ENCODE data around the gene BSG. TPM values are rescaled to one million over a fixed set of nuclear protein-coding genes. Genes with fewer than 3 reads are reported as not detected.
"Not testable (repeated sequence)": the region's sequence is repeated elsewhere in the genome, so short reads cannot be mapped to it uniquely, and the experiment has no call there.

The BSG gene
- total and polyA plus RNA-seq, 8 donors: 259 to 457 (median 328) TPM

DNA sequence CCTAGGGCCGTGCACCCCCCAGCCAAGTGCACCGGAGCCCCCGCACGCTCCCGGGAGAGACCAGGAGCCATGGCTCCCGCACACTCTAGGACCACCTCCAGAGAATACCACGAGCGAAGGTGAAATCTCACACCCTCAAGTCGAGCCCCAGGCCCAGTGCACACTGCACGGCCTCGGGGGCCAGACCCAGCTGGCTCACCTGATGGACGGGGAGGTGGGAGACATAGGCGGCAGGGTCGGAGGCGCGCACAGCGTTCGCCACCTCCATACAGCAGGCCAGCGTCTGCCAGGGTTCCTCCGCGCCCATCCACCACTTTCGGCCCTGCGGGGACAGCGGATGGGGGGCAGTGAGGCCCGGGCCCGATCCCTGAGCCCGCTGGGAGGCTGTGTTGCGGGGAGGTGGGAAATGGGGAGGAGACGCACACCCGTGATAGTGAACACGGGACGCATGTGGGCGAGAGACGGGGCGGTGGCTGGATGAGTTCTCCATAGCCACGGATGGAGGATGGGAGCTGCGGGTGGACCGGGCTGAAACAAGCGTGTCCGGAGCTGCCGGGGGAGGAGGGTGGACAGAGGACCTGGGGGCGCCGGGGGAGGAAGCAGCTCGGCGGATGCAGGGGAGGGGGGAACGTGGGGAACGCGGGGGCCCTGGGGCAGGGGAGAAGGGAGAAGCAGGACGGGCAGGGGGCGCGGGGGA lies 47.9 kb downstream of the BSG start:
- ATAC-seq (no peak), DNase-seq (peak in 1 of 4 donors; percentile 70)
- intact Hi-C loops (cut with DNase I): no loop called here
- no peaks in the 10 kb centered on the region for H3K9me3 ChIP-seq
- H3K4me3 ChIP-seq: no peak overlapping the region
- no peak overlapping the region for H3K27ac ChIP-seq
- H3K4me1 ChIP-seq: peaks cover 0 to 4% of the 10 kb centered on the region in 2 donors
- TF ChIP-seq, protein P1, sequence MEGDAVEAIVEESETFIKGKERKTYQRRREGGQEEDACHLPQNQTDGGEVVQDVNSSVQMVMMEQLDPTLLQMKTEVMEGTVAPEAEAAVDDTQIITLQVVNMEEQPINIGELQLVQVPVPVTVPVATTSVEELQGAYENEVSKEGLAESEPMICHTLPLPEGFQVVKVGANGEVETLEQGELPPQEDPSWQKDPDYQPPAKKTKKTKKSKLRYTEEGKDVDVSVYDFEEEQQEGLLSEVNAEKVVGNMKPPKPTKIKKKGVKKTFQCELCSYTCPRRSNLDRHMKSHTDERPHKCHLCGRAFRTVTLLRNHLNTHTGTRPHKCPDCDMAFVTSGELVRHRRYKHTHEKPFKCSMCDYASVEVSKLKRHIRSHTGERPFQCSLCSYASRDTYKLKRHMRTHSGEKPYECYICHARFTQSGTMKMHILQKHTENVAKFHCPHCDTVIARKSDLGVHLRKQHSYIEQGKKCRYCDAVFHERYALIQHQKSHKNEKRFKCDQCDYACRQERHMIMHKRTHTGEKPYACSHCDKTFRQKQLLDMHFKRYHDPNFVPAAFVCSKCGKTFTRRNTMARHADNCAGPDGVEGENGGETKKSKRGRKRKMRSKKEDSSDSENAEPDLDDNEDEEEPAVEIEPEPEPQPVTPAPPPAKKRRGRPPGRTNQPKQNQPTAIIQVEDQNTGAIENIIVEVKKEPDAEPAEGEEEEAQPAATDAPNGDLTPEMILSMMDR (IDR thresholded peaks at IDR 0.05): no peak
- peaks cover 0 to 16% of the 10 kb centered on the region in 2 donors for H3K27me3 ChIP-seq
- H3K36me3 ChIP-seq: peaks cover 0 to 87% of the 10 kb centered on the region in 2 donors

DNA sequence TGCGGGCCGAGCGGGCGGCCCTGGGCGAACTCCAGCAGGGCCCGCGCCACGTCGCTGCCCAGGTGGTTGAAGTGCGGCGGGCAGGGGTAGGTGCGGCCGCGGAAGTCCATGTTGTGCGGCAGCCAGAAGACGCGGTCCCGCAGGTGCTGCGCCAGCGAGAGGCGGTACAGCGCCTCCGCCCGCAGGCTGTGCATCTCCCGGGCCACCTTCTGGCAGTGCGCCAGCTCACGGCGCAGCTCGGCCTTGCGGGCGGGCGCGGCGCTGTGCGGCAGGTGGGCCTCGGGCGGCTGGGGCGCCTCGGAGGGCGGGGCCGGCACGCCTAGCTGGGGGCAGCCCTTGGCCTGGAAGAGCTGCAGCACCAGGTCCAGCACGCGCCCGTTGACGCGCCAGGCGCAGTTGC lies 48.8 kb downstream of the BSG start:
- H3K4me3 ChIP-seq; intact Hi-C loops (cut with DNase I); H3K27ac ChIP-seq; H3K4me1 ChIP-seq; ATAC-seq; H3K9me3 ChIP-seq: not testable (repeated sequence)
- Histone ChIP-seq H3K36me3 (peaks cover 0 to 96% of the 10 kb centered on the region in 2 donors), H3K27me3 (peaks cover 0 to 11% of the 10 kb centered on the region in 2 donors)
- DNase-seq: peak in 1 of 4 donors; percentile 71

DNA sequence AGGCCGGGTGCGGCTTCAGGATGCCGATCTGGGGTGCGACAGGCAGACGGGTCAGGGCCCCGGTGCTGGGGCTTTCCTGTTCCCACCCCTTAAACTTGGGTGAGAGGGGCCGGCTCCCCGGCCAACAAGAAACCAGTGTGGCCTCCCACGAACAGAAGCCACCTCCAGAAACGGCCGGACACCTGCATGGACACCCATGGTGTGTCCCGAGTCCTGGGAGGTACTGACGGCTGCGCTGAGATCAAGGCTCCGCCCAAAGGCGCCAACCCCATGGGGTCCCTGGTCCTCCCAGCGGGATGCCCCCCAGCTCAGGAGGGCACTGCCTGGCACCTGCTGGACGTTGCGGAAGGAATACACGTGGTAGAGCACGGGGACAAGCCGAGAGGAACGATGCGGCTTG lies 49.4 kb downstream of the BSG start:
- ATAC-seq (no peak), DNase-seq (peak in 1 of 4 donors; percentile 72)
- intact Hi-C loops (cut with DNase I): no loop called here
- H3K9me3 ChIP-seq: no peaks in the 10 kb centered on the region
- H3K27me3 ChIP-seq: peaks cover 0 to 4% of the 10 kb centered on the region in 2 donors
- no peak overlapping the region for H3K4me3 ChIP-seq
- H3K36me3 ChIP-seq: peaks cover 0 to 94% of the 10 kb centered on the region in 2 donors
- H3K27ac ChIP-seq: no peak overlapping the region
- TF ChIP-seq, protein P1 (IDR thresholded peaks at IDR 0.05): no peak
- H3K4me1 ChIP-seq: no peaks in the 10 kb centered on the region

DNA sequence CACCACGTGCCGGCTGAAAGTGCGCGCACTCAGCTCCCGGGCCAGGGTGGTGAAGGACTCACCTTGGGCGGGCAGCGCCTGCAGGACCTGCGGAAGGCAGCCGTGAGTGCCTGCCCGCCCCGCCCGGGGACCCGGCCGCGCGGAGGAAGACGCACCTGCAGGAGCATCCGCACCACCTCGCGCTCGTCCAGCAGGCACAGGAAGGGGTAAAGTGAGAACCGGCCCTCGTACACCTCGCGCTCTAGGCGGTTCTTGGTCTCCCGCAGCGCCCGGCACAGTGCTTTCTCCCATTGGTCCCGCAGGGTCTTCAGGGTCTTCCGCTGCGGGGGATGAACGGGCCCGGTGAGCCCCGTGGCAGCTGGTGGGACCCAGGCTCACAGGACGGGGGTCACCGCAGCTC lies 50.3 kb downstream of the BSG start:
- Histone ChIP-seq H3K27ac (no peak overlapping the region), H3K27me3 (no peaks in the 10 kb centered on the region), H3K4me3 (no peak overlapping the region), H3K4me1 (no peaks in the 10 kb centered on the region), H3K36me3 (peaks cover 0 to 90% of the 10 kb centered on the region in 2 donors), H3K9me3 (no peaks in the 10 kb centered on the region)
- intact Hi-C loops (cut with DNase I): no loop called here
- TF ChIP-seq, protein P1 (IDR thresholded peaks at IDR 0.05): no peak
- ATAC-seq (no peak), DNase-seq (peak in 1 of 4 donors; percentile 71)

DNA sequence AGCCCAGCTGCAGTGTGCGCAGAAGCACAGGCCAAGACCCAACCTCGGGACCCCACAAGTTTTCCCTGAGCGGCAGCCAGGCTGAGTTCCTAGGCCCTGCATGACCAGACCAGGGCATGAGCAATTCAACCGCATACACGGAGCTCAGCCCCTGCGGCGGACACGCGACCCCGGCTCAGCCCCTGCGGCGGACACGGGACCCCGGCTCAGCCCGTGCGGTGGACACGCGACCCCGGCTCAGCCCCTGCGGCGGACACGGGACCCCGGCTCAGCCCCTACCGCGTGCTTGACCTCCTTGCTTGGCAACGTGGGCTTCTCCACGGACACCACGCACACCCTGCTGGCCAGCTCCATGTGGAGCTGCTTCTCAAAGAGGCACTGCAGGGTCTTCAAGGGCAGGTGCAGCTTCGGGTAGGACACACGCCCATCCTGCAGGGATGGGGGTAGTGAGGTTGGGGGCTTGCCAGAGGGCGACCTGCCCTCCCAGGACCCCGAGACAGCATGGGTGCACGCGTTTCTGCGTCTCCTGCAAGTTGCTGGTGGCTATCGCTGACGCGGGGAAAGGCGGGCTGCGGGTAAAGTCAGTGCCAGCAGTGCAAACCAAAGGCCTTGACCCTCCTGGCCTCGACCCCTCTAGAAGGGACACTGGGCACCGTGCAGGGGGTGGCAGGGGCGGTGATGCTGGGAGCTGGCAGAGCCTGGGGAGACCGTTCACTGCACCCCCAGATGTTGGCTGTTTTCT lies 51.0 kb downstream of the BSG start:
- TF ChIP-seq, protein P1 (IDR thresholded peaks at IDR 0.05): no peak
- Histone ChIP-seq H3K27ac (no peak overlapping the region), H3K9me3 (no peaks in the 10 kb centered on the region), H3K4me3 (no peak overlapping the region), H3K27me3 (no peaks in the 10 kb centered on the region), H3K4me1 (no peaks in the 10 kb centered on the region), H3K36me3 (peaks cover 0 to 90% of the 10 kb centered on the region in 2 donors)
- peak in 1 of 4 donors; percentile 60 for DNase-seq
- intact Hi-C loops (cut with DNase I): no loop called here
- ATAC-seq: no peak
